Transverse colon (tissue), 4 donors: ENCODE results near the gene TMED1.

Experiments
- CTCF ChIP-seq, 5 experiments: fragments of 200-600 bp in 3 of 5; fragments of 450-650 bp in 2 of 5; sonication (generic) in 3 of 5; IDR thresholded peaks; 1 replicate in 2 of 5; 2 replicates in 3 of 5; pipeline ENCODE4 v1.5.1; 2016 to 2017; ENCODE audit warnings: antibody characterized with exemption in 5 of 5, inconsistent platforms in 3 of 5, mild to moderate bottlenecking in 2 of 5, moderate library complexity in 1 of 5
- EP300 ChIP-seq: sonication (generic); formaldehyde crosslinking; IDR thresholded peaks from one replicate; pipeline ENCODE4 v1.6.1; 2017; ENCODE audit warnings: antibody characterized with exemption, low read depth
- POLR2A ChIP-seq: fragments of 450-650 bp; IDR thresholded peaks from one replicate; pipeline ENCODE4 v1.6.1; 2016; ENCODE audit warnings: antibody characterized with exemption, mild to moderate bottlenecking, moderate library complexity
- POLR2AphosphoS5 ChIP-seq, 3 donors: sonication (generic); formaldehyde crosslinking; IDR thresholded peaks; one replicate each; pipeline ENCODE4 v1.6.1; 2016; ENCODE audit warnings: antibody characterized with exemption in 3 of 3

GRCh38 chr19:10826846-10827245 is 9.2 kb downstream of the TMED1 start:
- TF ChIP-seq POLR2A = no peak
- no peak for TF ChIP-seq CTCF (IDR thresholded peaks at IDR 0.05)
- no peak for TF ChIP-seq POLR2AphosphoS5 (IDR thresholded peaks at IDR 0.05)
- no peak for TF ChIP-seq EP300
